H1 (cell line): ENCODE data around the gene ENTR1. TPM values are rescaled to one million over a fixed set of nuclear protein-coding genes. Genes with fewer than 3 reads are reported as not detected.

Experiments used
- CTCF ChIA-PET: fragments of 300-600 bp; sonication (Branson Sonifier 250); formaldehyde crosslinking; loops from one replicate; lab custom pipeline; 2021; ENCODE audit not compliant: partially characterized antibody; lab: Charles Lee
- POLR2A ChIA-PET: fragments of 300-600 bp; sonication (Branson Sonifier 250); formaldehyde crosslinking; loops from one replicate; lab custom pipeline; 2021; ENCODE audit warnings: inconsistent platforms; ENCODE audit not compliant: partially characterized antibody; lab: Charles Lee
- DNase-seq, 2 experiments: peaks; one replicate each; pipeline versions ENCODE4 v3.0.0 to v3.0.0-alpha.2; 2010 to 2022; ENCODE audit warnings: low spot score in 2 of 2, low read depth in 1 of 2, mixed read lengths in 1 of 2
- FAIRE-seq: peaks from 2 replicates; lab custom pipeline; 2011; peaks lifted over from hg19 to GRCh38; lab: Jason Lieb, UNC
- H2AFZ ChIP-seq: 2 replicates; pipeline ENCODE4 v1.8.1; 2012; ENCODE audit warnings: low read length, inconsistent platforms
- H2AK5ac ChIP-seq: 2 replicates; pipeline ENCODE4 v1.6.1; 2013; ENCODE audit warnings: low read depth, low read length
- H2BK120ac ChIP-seq: replicated peaks from 2 replicates; pipeline ENCODE3; 2013; ENCODE audit warnings: low read depth, low read length, inconsistent platforms
- H2BK12ac ChIP-seq: 2 replicates; pipeline ENCODE4 v1.6.1; 2013; ENCODE audit warnings: low read depth, low read length
- H2BK15ac ChIP-seq: 2 replicates; pipeline ENCODE4 v1.6.1; 2013; ENCODE audit warnings: low read length
- H2BK20ac ChIP-seq: 2 replicates; pipeline ENCODE4 v1.6.1; 2013; ENCODE audit warnings: low read length
- H2BK5ac ChIP-seq: 2 replicates; pipeline ENCODE4 v1.6.1; 2013; ENCODE audit warnings: low read depth, low read length
- H3K14ac ChIP-seq: 2 replicates; pipeline ENCODE4 v1.6.1; 2013; ENCODE audit warnings: inconsistent platforms; ENCODE audit not compliant: insufficient read length
- H3K18ac ChIP-seq: 2 replicates; pipeline ENCODE4 v1.6.1; 2013; ENCODE audit warnings: low read length; ENCODE audit errors: extremely low read depth
- H3K23ac ChIP-seq: 2 replicates; pipeline ENCODE4 v1.6.1; 2013; ENCODE audit warnings: inconsistent platforms; ENCODE audit not compliant: insufficient read length
- H3K23me2 ChIP-seq: 2 replicates; pipeline ENCODE4 v1.6.1; 2013; ENCODE audit warnings: low read depth, low read length
- H3K27ac ChIP-seq: 2 replicates; pipeline ENCODE4 v1.6.1; 2011; ENCODE audit warnings: low read depth, low read length, inconsistent platforms
- H3K27me3 ChIP-seq, 4 experiments: replicated peaks in 1 of 4; 1 replicate in 1 of 4; 2 replicates in 3 of 4; pipeline versions ENCODE4 v1.6.1 to v1.8.1; 2011 to 2013; ENCODE audit warnings: low read length in 3 of 4, mild to moderate bottlenecking in 3 of 4, inconsistent platforms in 2 of 4, mixed read lengths in 2 of 4, moderate library complexity in 1 of 4; ENCODE audit not compliant: control insufficient read depth in 3 of 4, insufficient read depth in 3 of 4; ENCODE audit errors: extremely low read depth in 1 of 4
- H3K36me3 ChIP-seq, 4 experiments: 2 replicates each; pipeline versions ENCODE4 v1.6.1 to v1.8.1; 2011 to 2013; ENCODE audit warnings: mild to moderate bottlenecking in 4 of 4, low read length in 3 of 4, moderate library complexity in 2 of 4, control low read depth in 1 of 4, inconsistent platforms in 1 of 4; ENCODE audit not compliant: insufficient read depth in 4 of 4, control insufficient read depth in 2 of 4
- H3K4ac ChIP-seq: replicated peaks from 2 replicates; pipeline ENCODE3; 2013; ENCODE audit warnings: low read length, low read depth, mixed read lengths, inconsistent platforms; ENCODE audit not compliant: insufficient read length
- H3K4me1 ChIP-seq, 4 experiments: replicated peaks in 1 of 4; 1 replicate in 1 of 4; 2 replicates in 3 of 4; pipeline versions ENCODE4 v1.6.1 to v1.8.1; 2011 to 2013; ENCODE audit warnings: low read length in 3 of 4, inconsistent platforms in 2 of 4, mixed read lengths in 1 of 4; ENCODE audit not compliant: insufficient read depth in 4 of 4, control insufficient read depth in 3 of 4
- H3K4me2 ChIP-seq, 2 experiments: 2 replicates each; pipeline versions ENCODE4 v1.6.1 to v1.8.1; 2011 to 2013; ENCODE audit warnings: low read depth in 2 of 2, low read length in 2 of 2, control low read depth in 1 of 2, inconsistent platforms in 1 of 2, mild to moderate bottlenecking in 1 of 2; ENCODE audit not compliant: insufficient read depth in 1 of 2
- H3K4me3 ChIP-seq, 4 experiments: fragments of 200-600, 300-600 bp in 1 of 4; sonication (generic), shearing (Covaris generic), sonication (Bioruptor Twin) in 1 of 4; 2 replicates each; pipeline versions ENCODE4 v1.5.1 to v1.8.1; 2011 to 2016; ENCODE audit warnings: low read length in 4 of 4, low read depth in 3 of 4, control low read depth in 2 of 4, inconsistent platforms in 2 of 4, mild to moderate bottlenecking in 2 of 4, mixed read lengths in 1 of 4, moderate library complexity in 1 of 4; ENCODE audit not compliant: insufficient read depth in 2 of 4; ENCODE audit errors: extremely low read depth in 1 of 4
- H3K56ac ChIP-seq: replicated peaks from 2 replicates; pipeline ENCODE3; 2013; ENCODE audit warnings: low read depth, mild to moderate bottlenecking, mixed read lengths, low read length, inconsistent platforms; ENCODE audit not compliant: insufficient read length
- H3K79me1 ChIP-seq: 2 replicates; pipeline ENCODE4 v1.6.1; 2013; ENCODE audit warnings: low read depth, low read length, control low read depth
- H3K79me2 ChIP-seq, 2 experiments: 2 replicates each; pipeline versions ENCODE4 v1.6.1 to v1.8.1; 2012 to 2013; ENCODE audit warnings: low read length in 2 of 2, mild to moderate bottlenecking in 2 of 2, inconsistent platforms in 1 of 2; ENCODE audit not compliant: insufficient read depth in 2 of 2, control insufficient read depth in 1 of 2
- H3K9ac ChIP-seq, 4 experiments: replicated peaks in 1 of 4; 1 replicate in 1 of 4; 2 replicates in 3 of 4; pipeline versions ENCODE4 v1.6.1 to v1.8.1; 2011 to 2013; ENCODE audit warnings: low read depth in 3 of 4, low read length in 3 of 4, control low read depth in 2 of 4, mild to moderate bottlenecking in 2 of 4, moderate library complexity in 2 of 4, inconsistent platforms in 1 of 4; ENCODE audit errors: extremely low read depth in 1 of 4
- H3K9me3 ChIP-seq, 2 experiments: 2 replicates each; pipeline versions ENCODE4 v1.6.1 to v1.8.1; 2012 to 2013; ENCODE audit warnings: mild to moderate bottlenecking in 2 of 2, moderate library complexity in 2 of 2, control low read depth in 1 of 2, inconsistent platforms in 1 of 2, low read depth in 1 of 2, low read length in 1 of 2, mixed read lengths in 1 of 2; ENCODE audit not compliant: insufficient read depth in 2 of 2
- H4K20me1 ChIP-seq, 2 experiments: replicated peaks in 1 of 2; 2 replicates each; pipeline versions ENCODE3 to v1.8.1; 2011 to 2013; ENCODE audit warnings: inconsistent platforms in 2 of 2, low read length in 2 of 2, mild to moderate bottlenecking in 1 of 2; ENCODE audit not compliant: insufficient read depth in 2 of 2, control insufficient read depth in 1 of 2
- H4K5ac ChIP-seq: 2 replicates; pipeline ENCODE4 v1.6.1; 2013; ENCODE audit warnings: low read length, low read depth, mixed read lengths, inconsistent platforms; ENCODE audit not compliant: insufficient read length
- H4K8ac ChIP-seq: 2 replicates; pipeline ENCODE4 v1.8.0; 2013; ENCODE audit warnings: mild to moderate bottlenecking, moderate library complexity, low read length, inconsistent platforms; ENCODE audit not compliant: insufficient read depth; ENCODE audit errors: extremely low read depth
- H4K91ac ChIP-seq: replicated peaks from 2 replicates; pipeline ENCODE3; 2013; ENCODE audit warnings: low read length, mixed read lengths, inconsistent platforms; ENCODE audit not compliant: insufficient read length
- BCL11A ChIP-seq, 2 experiments: IDR thresholded peaks; one replicate each; pipeline ENCODE4 v1.6.1; 2011; ENCODE audit warnings: low read depth in 2 of 2, low read length in 2 of 2, mild to moderate bottlenecking in 2 of 2
- BRCA1 ChIP-seq: IDR thresholded peaks from 2 replicates; pipeline ENCODE4 v1.6.1; 2012; ENCODE audit warnings: low read depth, low read length, improper control_type of control experiment
- JUN ChIP-seq: IDR thresholded peaks from 2 replicates; pipeline ENCODE4 v1.6.1; 2011; ENCODE audit warnings: low read depth, mild to moderate bottlenecking, improper control_type of control experiment, low read length
- NANOG ChIP-seq: IDR thresholded peaks from 2 replicates; pipeline ENCODE4 v1.6.1; 2011; ENCODE audit warnings: low read length, low read depth, mild to moderate bottlenecking, inconsistent platforms; ENCODE audit not compliant: insufficient read depth, poor library complexity, severe bottlenecking
- RAD21 ChIP-seq, 2 experiments: IDR thresholded peaks in 1 of 2; conservative IDR thresholded peaks in 1 of 2; 2 replicates each; pipeline ENCODE4 v1.6.1; 2011; ENCODE audit warnings: low read depth in 2 of 2, low read length in 2 of 2, improper control_type of control experiment in 1 of 2, inconsistent platforms in 1 of 2, mild to moderate bottlenecking in 1 of 2, moderate library complexity in 1 of 2
- TAF1 ChIP-seq: IDR thresholded peaks from 2 replicates; pipeline ENCODE4 v1.6.1; 2011; ENCODE audit warnings: mild to moderate bottlenecking, low read depth, low read length
- TBP ChIP-seq: IDR thresholded peaks from 2 replicates; pipeline ENCODE4 v1.6.1; 2011; ENCODE audit warnings: low read depth, low read length, improper control_type of control experiment
- TEAD4 ChIP-seq: IDR thresholded peaks from 2 replicates; pipeline ENCODE4 v1.6.1; 2012; ENCODE audit warnings: low read depth, low read length, inconsistent platforms, mixed read lengths
- ZNF274 ChIP-seq: IDR thresholded peaks from 2 replicates; pipeline ENCODE4 v1.7.0; 2012; ENCODE audit warnings: low read length, borderline replicate concordance; ENCODE audit errors: extremely low read depth
- WGBS, 2 experiments: shearing (Covaris generic) in 1 of 2; methylation state at CpG; one replicate each; pipeline versions ENCODE4 v1.1.6 to v1.1.7; 2013 to 2015; ENCODE audit warnings: low lambda C conversion rate in 2 of 2, mixed read lengths in 2 of 2, inconsistent platforms in 1 of 2, low coverage in 1 of 2, missing lambda C conversion rate in 1 of 2; ENCODE audit not compliant: insufficient replicate concordance in 2 of 2, insufficient coverage in 1 of 2, insufficient read length in 1 of 2; ENCODE audit errors: extremely low coverage in 1 of 2, missing lambda C conversion rate in 1 of 2; 5-methylcytosine and 5-hydroxymethylcytosine counted together
- polyA plus RNA-seq, 7 experiments: library from polyadenylated mRNA; depleted of rRNA in 3 of 7; stranded (reverse) in 5 of 7; unstranded in 2 of 7; fragments of >200 nt in 5 of 7; fragments of 200-250 nt in 2 of 7; gene quantifications; 1 replicate in 5 of 7; 2 replicates in 1 of 7; 4 replicates in 1 of 7; pipeline versions ENCODE4 v1.2.1 to v1.2.3, GENCODE V29; 2011 to 2013; ENCODE audit warnings: missing spikeins in 2 of 7, mixed read lengths in 2 of 7
- total RNA-seq: library from RNA; stranded (reverse); fragmentation: NEBNext Ultra II Directional; extraction: Animal tissue kit (Norgen Biotek cat#: 25700); gene quantifications from 2 replicates; pipeline ENCODE4 v1.2.1, GENCODE V29; 2021
- TF ChIP-seq, protein P1 (sequence below): IDR thresholded peaks from 2 replicates; pipeline ENCODE4 v1.6.1; 2012; ENCODE audit warnings: low read length, inconsistent platforms
- TF ChIP-seq, protein P2 (sequence below): IDR thresholded peaks from 2 replicates; pipeline ENCODE4 v1.6.1; 2012; ENCODE audit warnings: inconsistent platforms

The ENTR1 gene
- total and polyA plus RNA-seq, 2 of the 8 experiments (the other 6 are each of a cell fraction or from before 2014, with no cell fraction given) = 65.2 to 102 TPM

DNA sequence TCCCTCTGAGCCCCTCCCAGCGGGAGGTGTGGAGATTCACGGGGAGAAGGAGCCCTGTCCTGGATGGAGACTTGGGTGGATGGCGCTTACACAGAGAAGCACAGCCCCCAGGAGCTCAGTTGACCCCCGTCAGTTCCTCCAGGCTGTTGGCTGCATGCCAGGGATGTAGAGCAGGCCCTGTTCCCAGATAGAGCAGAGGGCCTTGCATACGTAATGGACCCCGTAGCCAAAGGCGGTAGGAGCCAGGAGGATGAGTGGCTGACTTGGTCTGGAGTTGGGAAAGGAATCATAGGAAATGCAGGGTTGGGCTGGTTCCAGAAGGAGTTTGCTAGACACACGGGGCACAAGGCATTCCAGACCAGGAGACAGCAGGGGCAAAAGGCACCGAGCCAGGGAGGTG lies 2.5 kb upstream of the ENTR1 start:
- Histone ChIP-seq H3K79me2 (peaks cover 11 to 51% of the 10 kb centered on the region in 2 experiments), H2BK12ac (no peak overlapping the region), H4K91ac (no peak overlapping the region), H4K5ac (no peak overlapping the region), H3K23ac (no peak overlapping the region), H4K8ac (no peak overlapping the region), H2BK20ac (no peak overlapping the region), H3K18ac (no peak overlapping the region), H3K14ac (no peak overlapping the region), H4K20me1 (peaks cover 14 to 17% of the 10 kb centered on the region in 2 experiments), H3K36me3 (peaks cover 23 to 42% (median 35%) of the 10 kb centered on the region in 4 experiments), H2AK5ac (no peak overlapping the region), H3K4ac (no peak overlapping the region), H2BK5ac (no peak overlapping the region), H3K4me2 (no peak overlapping the region), H3K27ac (no peak overlapping the region), H3K27me3 (no peaks in the 10 kb centered on the region), H2BK120ac (no peak overlapping the region), H3K9ac (no peak overlapping the region), H3K79me1 (peaks cover 20% of the 10 kb centered on the region), H3K9me3 (no peaks in the 10 kb centered on the region), H3K23me2 (peaks cover 9% of the 10 kb centered on the region), H3K4me3 (no peak overlapping the region), H2AFZ (no peak overlapping the region), H2BK15ac (no peak overlapping the region), H3K4me1 (peaks cover 0 to 3% (median 3%) of the 10 kb centered on the region in 4 experiments; a peak in 4 of 7 replicates), H3K56ac (no peak overlapping the region)
- WGBS, 2 experiments = 91% methylated on average over 9 of the region's 9 CpGs; no CpG with 5 or more reads in 1 of the 2 experiments
- ChIA-PET CTCF (interaction anchor here (0.7 to 2.1 kb wide), 7 partner anchors 8 to 137 kb away, joined by 3 to 7 read pairs (median 3); no protein-coding TSS in a partner anchor), POLR2A (interaction anchor here (0.6 to 8.0 kb wide), 4 partner anchors 12 to 30 kb away, joined by 3 to 123 read pairs (median 15); partner anchors contain the start of gene SNAPC4)
- DNase-seq = no peak
- no peak for FAIRE-seq
- TF ChIP-seq BCL11A (IDR thresholded peaks at IDR 0.05; ENCODE audit: low read depth in 2 of 2, low read length in 2 of 2) (no peak), RAD21 (IDR thresholded peaks at IDR 0.05 in 1 of 2, conservative IDR thresholded peaks at IDR 0.05 in 1 of 2; ENCODE audit: low read depth in 2 of 2, low read length in 2 of 2) (no peak), ZNF274 (no peak), TAF1 (no peak), NANOG (no peak), JUN (no peak), BRCA1 (no peak), TEAD4 (no peak), TBP (no peak)
- TF ChIP-seq, protein P1, sequence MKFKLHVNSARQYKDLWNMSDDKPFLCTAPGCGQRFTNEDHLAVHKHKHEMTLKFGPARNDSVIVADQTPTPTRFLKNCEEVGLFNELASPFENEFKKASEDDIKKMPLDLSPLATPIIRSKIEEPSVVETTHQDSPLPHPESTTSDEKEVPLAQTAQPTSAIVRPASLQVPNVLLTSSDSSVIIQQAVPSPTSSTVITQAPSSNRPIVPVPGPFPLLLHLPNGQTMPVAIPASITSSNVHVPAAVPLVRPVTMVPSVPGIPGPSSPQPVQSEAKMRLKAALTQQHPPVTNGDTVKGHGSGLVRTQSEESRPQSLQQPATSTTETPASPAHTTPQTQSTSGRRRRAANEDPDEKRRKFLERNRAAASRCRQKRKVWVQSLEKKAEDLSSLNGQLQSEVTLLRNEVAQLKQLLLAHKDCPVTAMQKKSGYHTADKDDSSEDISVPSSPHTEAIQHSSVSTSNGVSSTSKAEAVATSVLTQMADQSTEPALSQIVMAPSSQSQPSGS = no peak
- TF ChIP-seq, protein P2, sequence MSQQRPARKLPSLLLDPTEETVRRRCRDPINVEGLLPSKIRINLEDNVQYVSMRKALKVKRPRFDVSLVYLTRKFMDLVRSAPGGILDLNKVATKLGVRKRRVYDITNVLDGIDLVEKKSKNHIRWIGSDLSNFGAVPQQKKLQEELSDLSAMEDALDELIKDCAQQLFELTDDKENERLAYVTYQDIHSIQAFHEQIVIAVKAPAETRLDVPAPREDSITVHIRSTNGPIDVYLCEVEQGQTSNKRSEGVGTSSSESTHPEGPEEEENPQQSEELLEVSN = no peak
